SKM-1 (cell line): Measurements from ENCODE around the gene SHC2.
"Not testable (repeated sequence)": the region's sequence is repeated elsewhere in the genome, so short reads cannot be mapped to it uniquely, and the experiment has no call there.

Experiments
- DNase-seq: peaks from one replicate; lab custom pipeline; 2025; ENCODE audit not compliant: unreplicated experiment; lab: John Stamatoyannopoulos, UW

The SHC2 gene

DNA sequence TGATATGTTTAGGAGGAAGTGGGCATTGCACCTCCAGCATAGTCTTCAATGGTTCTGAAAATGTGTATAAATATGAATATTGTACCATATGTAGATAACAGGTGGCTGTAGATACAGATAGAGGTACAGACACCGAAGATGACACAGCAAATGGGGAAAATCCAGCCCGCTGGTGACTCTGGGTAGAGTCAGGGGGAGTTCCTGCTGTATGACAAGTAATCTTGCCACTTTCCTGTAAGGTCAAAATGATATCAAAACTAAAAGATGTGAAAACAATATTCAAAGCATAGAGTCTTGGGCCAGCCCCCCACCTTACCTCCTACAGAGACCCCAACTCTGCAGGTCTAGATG lies 69.7 kb downstream of the SHC2 start:
- DNase-seq = no peak

DNA sequence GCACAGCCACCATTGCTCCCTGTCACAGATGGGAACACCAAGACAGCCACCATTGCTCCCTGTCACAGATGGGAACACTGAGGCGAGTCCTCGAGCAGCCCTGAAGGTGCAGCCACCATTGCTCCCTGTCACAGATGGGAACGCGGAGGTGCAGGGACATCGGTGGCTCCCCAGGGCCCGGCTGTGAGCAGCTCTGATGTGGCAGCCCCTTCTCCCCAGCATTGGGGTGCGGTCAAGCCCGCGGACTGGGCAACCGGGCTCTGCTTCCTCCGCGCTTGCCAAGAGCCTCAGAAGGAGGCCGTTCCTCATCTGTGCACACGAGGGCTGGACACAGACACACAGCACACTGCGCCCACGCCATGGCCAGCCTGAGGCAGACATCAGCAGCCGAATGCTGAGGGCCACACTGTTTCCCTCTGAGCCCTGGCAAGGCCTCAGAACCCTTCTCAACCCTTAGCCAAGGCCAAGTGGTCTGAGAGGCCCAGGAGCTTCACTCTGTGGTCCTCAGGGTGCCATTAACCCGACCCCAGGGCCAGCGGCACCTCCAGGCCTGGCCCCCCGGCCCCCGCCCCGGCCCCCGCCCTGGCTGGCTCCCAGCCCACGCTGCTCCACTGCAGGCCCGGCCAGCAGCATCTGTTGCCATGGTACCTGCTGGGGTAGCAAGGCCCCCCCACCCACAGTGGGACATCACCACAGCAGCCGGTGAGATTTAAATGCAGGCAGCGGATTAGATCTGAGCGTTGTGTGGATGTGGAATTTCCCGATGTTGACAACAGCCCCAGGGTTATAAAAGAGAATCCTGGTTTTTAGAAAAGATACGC lies 70.2 kb downstream of the SHC2 start:
- DNase-seq = no peak

DNA sequence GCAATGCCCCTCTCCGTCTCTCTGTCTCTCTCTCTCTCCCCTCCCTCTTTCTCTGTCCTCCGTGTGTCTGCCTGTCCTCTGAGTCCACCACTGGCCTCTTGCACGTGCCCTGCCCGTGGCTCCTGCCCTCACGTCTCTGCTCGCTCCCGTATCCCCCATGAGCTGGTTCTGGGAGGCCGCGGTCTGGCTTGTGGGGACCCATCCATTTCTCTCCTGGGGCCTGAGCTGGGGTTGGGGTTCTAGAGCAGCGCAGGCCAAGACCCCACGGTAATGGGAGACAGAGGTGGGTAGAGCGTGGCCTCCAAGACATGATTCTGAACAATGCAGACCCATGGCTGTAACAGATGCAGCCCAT lies 70.9 kb downstream of the SHC2 start:
- no peak for DNase-seq

DNA sequence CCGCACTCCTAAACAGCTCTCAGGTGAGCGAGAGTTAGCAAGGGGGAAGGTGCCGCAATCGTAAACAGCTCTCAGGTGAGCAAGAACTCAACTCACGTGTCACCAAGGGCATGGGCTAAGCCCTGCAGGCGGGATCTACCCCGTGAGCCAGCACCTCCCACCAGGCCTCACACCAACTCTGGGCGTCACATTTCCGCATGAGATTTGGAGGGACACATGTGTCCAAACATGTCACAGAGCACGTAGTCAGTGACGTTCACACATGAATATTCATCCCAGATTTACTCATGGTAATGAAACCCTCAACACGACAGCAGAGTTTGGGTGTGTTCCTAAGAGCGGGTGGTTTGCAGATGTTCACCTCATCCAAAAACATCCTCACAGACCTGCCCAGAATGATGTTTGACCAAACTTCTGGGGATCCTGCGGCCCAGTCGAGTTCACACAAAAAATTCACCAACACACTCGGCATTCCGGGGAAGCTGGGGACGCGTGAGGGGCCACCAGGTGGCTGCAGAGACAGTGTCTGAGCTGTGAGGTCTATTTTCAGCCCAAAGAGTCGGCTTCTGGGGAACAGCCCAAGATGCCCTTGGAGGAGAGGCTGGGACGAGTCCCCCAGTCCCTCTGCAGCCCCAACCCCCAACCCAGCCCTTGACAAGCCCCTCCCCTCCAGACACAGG lies 71.4 kb downstream of the SHC2 start:
- DNase-seq = no peak

DNA sequence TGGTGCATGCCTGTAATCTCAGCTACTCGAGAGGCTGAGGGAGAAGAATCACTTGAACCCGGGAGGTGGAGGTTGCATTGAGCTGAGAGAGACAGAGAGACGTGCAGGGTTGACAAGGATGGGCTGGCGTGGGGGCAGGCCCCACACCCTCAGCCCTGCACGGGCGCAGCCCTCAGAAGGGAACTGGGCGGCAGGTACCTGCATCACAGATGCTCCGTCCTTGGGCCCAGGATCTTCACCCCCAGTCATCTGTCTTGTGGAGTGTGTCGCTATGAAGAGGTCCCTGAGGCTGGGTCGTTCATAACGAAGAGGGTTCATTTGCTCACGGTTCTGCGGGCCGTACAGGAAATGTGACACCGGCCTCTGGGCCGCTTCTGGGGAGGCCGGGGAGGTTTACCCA lies 72.1 kb downstream of the SHC2 start:
- DNase-seq = no peak

DNA sequence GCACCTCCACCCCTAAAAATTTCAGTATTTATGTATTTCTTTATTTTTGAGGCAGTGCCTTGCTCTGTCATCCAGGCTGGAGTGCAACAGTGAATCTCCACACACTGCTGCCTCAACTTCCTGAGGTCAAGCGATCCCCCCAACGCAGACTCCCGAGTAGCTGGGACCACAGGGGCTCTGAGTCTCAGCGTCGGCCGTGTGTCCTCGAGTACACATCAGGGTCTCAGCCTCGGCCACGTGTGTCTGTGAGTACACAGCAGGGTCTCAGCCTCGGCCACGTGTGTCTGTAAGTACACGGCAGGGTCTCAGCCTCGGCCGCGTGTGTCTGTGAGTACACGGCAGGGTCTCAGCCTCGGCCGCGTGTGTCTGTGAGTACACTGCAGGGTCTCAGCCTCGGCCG lies 73.1 kb downstream of the SHC2 start:
- no peak for DNase-seq

DNA sequence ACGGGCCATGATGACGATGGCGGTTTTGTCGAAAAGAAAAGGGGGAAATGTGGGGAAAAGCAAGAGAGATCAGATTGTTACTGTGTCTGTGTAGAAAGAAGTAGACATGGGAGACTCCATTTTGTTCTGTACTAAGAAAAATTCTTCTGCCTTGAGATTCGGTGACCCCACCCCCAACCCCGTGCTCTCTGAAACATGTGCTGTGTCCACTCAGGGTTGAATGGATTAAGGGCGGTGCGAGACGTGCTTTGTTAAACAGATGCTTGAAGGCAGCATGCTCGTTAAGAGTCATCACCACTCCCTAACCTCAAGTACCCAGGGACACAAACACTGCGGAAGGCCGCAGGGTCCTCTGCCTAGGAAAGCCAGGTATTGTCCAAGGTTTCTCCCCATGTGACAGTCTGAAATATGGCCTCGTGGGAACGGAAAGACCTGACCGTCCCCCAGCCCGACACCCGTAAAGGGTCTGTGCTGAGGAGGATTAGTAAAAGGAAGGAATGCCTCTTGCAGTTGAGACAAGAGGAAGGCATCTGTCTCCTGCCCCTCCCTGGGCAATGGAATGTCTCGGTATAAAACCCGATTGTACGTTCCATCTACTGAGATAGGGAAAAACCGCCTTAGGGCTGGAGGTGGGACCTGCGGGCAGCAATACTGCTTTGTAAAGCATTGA lies 74.1 kb downstream of the SHC2 start:
- not testable (repeated sequence) for DNase-seq

DNA sequence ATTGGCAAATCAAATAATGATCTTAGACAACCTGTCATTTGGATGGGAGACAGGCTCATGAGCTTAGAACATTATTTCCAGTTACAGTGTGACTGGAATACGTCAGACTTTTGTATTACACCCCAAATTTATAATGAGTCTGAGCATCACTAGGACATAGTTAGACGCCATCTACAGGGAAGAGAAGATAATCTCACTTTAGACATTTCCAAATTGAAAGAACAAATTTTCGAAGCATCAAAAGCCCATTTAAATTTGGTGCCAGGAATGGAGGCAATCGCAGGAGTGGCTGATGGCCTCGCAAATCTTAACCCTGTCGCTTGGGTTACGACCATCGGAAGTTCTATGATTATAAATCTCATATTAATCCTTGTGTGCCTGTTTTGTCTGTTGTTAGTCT lies 74.6 kb downstream of the SHC2 start:
- not testable (repeated sequence) for DNase-seq

DNA sequence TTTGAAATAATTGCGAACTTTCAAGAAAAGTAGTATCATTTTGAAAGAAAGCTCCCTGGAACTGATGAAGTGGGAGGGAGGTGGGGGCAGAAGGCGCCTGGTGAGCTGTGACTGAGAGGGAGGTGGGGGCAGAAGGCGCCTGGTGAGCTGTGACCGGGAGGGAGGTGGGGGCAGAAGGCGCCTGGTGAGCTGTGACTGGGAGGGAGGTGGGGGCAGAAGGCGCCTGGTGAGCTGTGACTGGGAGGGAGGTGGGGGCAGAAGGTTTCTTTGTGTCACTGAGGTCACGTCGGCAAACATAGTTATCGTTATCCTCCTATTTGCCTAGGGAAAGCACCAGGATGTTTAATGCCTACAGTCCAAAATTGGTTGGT lies 76.0 kb downstream of the SHC2 start:
- DNase-seq = no peak

DNA sequence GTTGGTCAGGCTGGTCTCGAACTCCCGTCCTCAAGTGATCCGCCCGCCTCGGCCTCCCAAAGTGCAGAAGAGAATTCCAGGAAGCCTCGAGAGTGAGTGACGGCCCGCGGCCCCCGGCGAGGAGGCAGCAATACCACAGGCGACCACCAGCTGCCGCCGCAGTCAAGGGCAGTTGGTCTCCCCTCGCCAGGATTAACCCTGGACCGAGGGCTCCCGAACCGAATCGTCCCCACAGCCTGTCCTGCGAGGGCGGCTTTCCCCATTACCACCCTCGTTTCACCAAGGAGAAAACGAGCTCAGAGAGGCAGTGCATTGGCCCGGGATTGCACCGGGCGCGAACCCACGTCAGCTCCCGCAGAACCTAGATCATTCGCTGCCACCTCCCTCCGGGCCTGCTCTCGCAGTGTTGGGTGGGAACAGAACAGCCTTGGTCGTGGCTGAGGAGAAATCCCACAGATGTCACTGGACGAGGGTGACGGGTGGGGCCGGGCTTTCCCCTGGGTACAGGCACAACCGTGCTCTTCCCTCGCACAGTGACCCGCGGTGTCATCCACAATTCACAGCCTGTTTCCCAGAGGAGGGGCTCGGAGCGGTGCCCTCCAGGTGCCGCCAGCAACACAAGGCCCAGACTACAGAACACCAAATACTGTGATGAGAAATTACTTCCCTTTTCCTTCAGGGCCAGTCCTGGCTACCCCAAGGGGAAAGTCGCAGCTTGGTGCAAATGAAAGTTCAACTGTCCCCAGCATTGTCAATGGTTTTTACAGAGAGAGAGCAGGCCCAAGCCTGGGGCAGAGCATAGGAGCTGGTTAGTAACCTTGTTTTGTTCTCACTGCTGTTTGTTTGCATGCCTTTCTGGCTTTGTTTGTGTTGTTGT lies 76.7 kb downstream of the SHC2 start:
- DNase-seq = no peak

DNA sequence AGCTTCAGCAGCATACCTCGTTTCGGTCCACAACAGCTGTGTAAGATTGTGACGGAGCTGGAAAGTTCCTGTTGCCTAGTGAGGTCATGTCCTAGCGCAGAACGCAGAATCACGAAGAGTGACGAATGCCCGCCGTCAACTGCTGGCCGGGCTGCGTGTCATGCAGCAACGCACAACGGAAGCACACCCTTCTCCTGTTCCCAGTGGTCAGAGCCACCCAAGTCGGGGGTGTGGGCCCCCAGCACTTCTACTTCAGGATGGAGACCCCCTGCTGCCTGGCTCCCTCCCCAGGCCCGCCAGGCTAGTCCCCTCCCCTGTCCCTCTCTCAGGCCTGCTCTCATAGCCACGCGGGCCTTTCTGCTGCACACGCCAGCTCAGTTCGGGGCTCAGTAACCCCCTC lies 77.8 kb downstream of the SHC2 start:
- no peak for DNase-seq

DNA sequence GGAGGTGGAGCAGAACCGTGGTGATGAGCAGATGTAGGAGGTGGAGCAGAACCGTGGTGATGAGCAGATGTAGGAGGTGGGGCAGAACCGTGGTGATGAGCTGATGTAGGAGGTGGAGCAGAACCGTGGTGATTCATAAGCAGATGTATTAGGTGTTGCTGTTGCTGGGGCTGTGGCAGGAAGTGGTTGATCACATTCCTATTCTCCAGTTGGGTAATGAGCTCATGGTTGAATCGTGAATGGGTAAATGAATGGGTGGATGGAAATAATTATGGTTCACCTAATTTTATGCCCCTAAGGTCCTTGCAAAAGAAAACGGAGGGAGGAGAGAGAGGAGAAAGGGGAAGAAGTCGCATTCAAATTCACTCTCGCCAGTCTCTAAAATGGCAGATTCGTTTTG lies 78.3 kb downstream of the SHC2 start:
- not testable (repeated sequence) for DNase-seq

DNA sequence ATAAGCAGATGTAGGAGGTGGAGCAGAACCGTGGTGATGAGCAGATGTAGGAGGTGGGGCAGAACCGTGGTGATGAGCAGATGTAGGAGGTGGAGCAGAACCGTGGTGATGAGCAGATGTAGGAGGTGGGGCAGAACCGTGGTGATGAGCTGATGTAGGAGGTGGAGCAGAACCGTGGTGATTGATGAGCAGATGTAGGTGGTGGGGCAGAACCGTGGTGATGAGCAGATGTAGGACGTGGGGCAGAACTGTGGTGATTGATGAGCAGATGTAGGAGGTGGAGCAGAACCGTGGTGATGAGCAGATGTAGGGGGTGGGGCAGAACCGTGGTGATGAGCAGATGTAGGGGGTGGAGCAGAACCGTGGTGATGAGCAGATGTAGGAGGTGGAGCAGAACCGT lies 78.9 kb downstream of the SHC2 start:
- DNase-seq = not testable (repeated sequence)

DNA sequence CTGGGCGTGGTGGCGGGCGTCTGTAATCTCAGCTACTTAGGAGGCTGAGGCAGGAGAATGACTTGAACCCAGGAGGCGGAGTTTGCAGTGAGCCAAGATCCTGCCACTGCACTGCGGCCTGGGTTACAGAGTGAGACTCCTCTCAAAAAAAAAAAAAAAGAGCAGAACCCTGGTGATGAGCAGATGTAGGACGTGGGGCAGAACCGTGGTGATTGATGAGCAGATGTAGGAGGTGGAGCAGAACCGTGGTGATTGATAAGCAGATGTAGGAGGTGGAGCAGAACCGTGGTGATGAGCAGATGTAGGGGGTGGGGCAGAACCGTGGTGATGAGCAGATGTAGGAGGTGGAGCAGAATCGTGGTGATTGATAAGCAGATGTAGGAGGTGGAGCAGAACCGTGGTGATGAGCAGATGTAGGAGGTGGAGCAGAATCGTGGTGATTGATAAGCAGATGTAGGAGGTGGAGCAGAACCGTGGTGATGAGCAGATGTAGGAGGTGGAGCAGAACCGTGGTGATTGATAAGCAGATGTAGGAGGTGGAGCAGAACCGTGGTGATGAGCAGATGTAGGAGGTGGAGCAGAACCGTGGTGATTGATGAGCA lies 80.1 kb downstream of the SHC2 start:
- not testable (repeated sequence) for DNase-seq

DNA sequence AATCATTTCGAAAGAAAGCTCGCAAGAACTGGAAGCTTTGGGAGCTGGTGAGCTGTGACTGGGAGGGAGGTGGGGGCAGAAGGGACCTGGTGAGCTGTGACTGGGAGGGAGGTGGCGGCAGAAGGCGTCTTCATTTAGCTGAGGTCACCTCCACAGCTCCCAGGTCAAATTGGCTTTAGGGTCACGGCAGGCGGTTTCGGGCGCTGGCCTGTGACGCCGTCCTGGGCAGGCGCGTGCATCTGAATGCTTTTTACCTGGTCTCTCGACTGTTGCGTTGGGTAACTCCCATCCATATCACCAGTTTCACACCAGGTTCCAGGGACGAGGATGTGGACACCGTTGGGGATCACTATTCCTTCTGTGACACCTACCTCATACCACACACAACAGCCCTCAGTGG lies 81.0 kb downstream of the SHC2 start:
- DNase-seq = no peak

DNA sequence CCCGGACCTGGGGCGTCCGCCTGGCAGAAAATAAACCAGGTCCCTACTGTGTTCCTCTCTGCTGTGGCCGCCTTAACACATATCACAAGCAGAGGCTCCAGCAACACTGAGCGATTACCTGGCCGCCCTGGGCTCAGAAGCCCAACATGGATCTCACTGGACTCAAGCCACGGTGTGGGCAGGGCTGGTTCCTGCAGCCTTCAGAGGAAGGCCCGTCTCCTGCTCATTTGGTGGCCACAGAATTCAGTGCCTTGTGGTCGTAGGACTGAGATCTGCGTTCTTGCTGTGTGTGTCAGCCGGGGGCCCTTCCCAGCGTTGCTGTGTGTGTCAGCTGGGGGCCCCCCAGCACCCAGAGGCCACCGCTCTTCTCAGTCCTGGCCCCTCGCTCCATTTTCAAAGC lies 82.1 kb downstream of the SHC2 start:
- DNase-seq = no peak

DNA sequence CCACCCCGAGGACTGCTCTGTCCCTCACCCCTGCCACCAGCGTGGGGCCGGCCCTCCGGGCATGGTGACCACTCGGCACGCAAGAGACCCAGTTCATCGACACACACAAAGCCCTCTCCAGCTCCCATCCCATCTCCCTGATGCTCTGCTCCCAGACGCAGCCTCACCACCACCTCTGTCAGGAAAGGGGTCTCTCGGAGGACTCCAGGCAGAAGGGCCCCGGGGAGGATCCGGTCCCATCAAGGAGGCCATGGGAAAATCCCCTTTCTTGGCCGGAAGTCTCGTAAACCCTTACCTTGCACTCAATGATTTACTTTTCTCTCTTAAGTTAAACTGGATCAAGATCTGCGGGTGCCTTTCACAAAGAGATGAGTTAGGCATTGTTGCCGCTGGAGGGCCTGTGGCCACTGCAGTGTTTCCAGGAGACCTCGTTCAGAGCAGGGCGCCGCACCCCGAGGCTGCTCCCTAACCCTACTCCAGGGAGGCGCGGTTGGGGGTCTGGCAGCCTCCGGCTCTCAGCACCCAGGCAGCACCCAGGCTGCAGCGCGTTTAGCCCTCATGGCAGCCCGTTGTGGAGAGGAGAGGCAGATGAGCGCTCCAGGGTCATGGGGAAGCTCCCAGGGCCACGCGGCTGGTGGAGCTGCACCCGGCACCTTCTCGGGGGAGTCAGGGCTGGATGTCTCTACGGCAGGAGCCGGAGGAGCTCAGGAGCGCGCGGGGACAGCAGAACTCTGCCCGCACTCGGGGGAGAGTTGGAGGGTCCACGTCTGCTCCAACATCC lies 82.8 kb downstream of the SHC2 start:
- no peak for DNase-seq

DNA sequence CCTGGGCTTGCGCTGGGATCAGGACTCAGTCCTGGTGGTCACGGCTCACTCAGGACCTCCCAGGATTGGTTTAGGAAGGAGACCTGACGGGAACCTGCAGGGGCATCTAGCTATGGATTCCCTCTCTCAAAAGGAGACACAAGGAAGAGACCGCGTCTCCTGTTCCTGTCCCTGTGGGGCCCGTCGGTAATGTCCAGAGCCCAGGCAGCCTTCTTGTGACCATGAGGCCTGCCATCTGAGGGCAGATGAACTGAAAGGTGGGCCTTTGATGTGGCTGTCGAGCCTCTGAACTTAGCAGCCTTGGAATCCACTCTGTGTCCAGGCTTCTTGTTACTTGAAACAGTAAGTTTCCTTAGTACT lies 84.7 kb downstream of the SHC2 start:
- DNase-seq = no peak

DNA sequence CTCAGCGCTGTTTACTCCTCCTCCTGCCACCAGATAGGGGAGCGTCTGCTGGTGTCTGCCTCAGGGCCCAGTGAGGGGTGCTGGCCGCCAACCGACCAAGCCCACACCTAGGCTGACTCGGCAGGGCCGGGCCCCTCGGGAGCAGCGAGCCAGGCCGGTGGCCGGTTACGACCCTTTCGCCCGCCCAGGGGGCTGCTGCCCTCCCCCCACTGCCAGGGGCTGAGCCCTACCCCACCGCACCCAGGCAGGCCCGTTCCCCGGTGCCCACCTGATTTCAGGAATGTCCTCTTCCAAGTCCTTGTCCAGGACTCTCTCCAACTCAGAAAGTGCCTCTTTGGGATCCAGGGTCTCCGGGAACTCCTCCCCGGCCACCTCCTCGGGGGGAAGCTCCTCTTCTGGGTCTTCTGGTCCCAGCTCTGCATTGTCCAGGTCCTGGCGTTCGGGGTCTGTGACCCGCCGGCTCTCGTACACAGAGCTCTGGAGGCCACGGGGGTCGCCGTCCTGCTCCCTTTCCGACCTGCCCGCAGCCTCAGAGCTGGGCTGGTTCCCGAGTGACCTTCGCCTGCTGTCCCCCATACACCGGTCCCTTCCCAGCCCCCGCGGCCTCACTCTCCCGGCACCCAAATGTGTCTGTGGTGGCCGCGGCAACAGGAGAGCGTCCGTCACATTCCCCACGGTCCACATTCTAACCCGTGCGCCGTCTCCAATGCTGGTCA lies 85.3 kb downstream of the SHC2 start:
- DNase-seq = no peak

DNA sequence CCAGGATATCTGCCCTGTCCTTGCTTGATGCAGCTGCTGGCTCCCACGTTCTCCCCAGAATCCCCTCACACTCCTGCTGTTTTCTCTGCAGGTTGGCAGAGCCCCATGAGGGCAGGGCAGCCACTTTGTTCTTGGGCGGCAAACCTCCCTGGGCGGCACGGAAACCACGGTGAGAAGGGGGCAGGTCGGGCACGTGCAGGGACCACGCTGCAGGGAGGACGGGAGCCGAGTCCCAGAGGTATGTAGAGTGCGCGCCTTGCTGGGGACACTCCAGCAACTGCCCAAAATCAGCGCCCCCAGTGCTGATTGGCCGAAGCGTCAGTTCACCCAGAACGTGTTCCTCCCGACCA lies 86.0 kb downstream of the SHC2 start:
- no peak for DNase-seq
